WERI-Rb-1 (cell line): ENCODE results near the gene SUSD4.
A peak's percentile ranks its signal among the peaks of the same experiment; 100 is the strongest.

Experiments used
- DNase-seq: peaks from one replicate; pipeline ENCODE4 v3.0.0-alpha.2; 2020
- H3K27ac ChIP-seq: fragments of 250-450 bp; sonication (Bioruptor Pico); 2 replicates; pipeline ENCODE4 v1.5.1; 2020; ENCODE audit warnings: mild to moderate bottlenecking, moderate library complexity
- H3K27me3 ChIP-seq: fragments of 250-450 bp; sonication (Bioruptor Pico); 2 replicates; pipeline ENCODE4 v1.5.1; 2021; ENCODE audit warnings: mild to moderate bottlenecking, low read depth, moderate library complexity; ENCODE audit not compliant: insufficient read depth, severe bottlenecking
- H3K36me3 ChIP-seq: fragments of 250-450 bp; sonication (Bioruptor Pico); 2 replicates; pipeline ENCODE4 v1.5.1; 2020; ENCODE audit warnings: mild to moderate bottlenecking, moderate library complexity
- H3K4me3 ChIP-seq: 2 replicates; pipeline ENCODE4 v1.5.1; 2011; ENCODE audit warnings: low read depth, mild to moderate bottlenecking, control low read depth, low read length
- H3K9me3 ChIP-seq: fragments of 250-450 bp; sonication (Bioruptor Pico); 2 replicates; pipeline ENCODE4 v1.5.1; 2021; ENCODE audit warnings: mild to moderate bottlenecking, moderate library complexity; ENCODE audit not compliant: severe bottlenecking
- TF ChIP-seq, protein P1 (sequence below): IDR thresholded peaks from 2 replicates; pipeline ENCODE4 v1.5.1; 2011; ENCODE audit warnings: low read depth, mild to moderate bottlenecking, control low read depth, inconsistent platforms, low read length

The SUSD4 gene

DNA sequence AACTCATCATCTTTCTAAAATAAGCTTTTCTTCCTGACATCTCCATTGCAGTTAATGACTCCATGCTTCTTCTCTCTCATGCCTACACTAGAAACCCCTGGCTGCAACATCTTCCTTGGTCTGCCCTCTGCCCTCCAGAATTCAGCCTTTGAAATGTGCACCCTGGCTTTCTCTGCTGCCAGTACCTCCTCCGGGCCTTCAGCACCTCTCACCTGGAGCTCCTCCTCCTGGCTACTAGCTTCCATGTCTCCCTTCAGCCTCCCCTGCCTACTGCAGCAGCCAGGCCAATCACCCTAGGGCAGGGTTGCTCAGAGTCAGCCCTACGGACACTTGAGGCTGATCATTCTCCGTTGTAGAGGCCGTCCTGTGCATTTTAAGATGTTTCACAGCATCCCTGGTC lies 18.3 kb downstream of the SUSD4 start:
- DNase-seq = no peak
- Histone ChIP-seq H3K27ac (no peak overlapping the region), H3K4me3 (no peak overlapping the region), H3K27me3 (no peaks in the 10 kb centered on the region), H3K9me3 (no peaks in the 10 kb centered on the region), H3K36me3 (no peaks in the 10 kb centered on the region)
- TF ChIP-seq, protein P1, sequence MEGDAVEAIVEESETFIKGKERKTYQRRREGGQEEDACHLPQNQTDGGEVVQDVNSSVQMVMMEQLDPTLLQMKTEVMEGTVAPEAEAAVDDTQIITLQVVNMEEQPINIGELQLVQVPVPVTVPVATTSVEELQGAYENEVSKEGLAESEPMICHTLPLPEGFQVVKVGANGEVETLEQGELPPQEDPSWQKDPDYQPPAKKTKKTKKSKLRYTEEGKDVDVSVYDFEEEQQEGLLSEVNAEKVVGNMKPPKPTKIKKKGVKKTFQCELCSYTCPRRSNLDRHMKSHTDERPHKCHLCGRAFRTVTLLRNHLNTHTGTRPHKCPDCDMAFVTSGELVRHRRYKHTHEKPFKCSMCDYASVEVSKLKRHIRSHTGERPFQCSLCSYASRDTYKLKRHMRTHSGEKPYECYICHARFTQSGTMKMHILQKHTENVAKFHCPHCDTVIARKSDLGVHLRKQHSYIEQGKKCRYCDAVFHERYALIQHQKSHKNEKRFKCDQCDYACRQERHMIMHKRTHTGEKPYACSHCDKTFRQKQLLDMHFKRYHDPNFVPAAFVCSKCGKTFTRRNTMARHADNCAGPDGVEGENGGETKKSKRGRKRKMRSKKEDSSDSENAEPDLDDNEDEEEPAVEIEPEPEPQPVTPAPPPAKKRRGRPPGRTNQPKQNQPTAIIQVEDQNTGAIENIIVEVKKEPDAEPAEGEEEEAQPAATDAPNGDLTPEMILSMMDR = no peak

DNA sequence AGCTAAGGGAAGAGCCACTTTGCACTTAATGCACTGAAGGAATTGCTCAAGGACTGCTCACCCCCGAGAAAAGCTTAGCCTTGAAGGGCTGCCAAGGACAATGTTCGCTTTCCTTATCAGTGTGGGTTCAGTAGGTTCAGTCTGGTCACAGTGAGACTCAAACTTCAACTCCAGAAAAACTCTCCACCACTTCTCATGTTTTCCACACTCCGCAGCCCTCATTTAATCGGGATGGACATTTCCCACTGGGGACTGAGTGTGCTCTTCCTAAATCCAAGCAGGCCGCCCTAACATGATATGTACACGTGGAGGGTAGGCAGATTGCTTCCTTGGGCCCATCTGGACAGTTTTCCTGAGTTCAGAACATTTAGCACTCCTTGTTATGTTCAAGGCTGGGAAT lies 19.5 kb downstream of the SUSD4 start:
- no peaks in the 10 kb centered on the region for H3K27me3 ChIP-seq
- no peaks in the 10 kb centered on the region for H3K9me3 ChIP-seq
- no peaks in the 10 kb centered on the region for H3K36me3 ChIP-seq
- no peak overlapping the region for H3K4me3 ChIP-seq
- no peak overlapping the region for H3K27ac ChIP-seq
- DNase-seq = no peak
- TF ChIP-seq, protein P1 = no peak

DNA sequence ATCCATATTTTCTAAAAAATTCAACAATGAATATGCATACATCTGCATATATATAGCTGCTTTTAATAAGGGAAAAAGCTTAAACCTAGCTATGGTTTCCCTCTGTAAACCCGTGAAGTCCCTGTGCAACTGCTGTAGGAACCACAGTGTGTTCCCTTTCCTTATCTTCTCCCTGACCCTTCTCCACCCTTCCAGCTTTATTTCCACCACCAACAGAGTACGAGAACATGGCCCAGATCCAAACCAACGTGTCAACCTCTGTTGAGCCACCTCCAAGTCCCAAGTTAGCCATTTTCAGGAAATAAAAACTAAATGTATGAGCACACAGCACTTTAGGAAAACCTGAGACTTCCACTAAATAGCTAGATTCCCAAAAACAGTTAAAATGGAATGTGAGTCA lies 20.3 kb downstream of the SUSD4 start:
- TF ChIP-seq, protein P1 = no peak
- Histone ChIP-seq H3K27me3 (no peaks in the 10 kb centered on the region), H3K36me3 (no peaks in the 10 kb centered on the region), H3K4me3 (no peak overlapping the region), H3K27ac (no peak overlapping the region), H3K9me3 (no peaks in the 10 kb centered on the region)
- no peak for DNase-seq

DNA sequence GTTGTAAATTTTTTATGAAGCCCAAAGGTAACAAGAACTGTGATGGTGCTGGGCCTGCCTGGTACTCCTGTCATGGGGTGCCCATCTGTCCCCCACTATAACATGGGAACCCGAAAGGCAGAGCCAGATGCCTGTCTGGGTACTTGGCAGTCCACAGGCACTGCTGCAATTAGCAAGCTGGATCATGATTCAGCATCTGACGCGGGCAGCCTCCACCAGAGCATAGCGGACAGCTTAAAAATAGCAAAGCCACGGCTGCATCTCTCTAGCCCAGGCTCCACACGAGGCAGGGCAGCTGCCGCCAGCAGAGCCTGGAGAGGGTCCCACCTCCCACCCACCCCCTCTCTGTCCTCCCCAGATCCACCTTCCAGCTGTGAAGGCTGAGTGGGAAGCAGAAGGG lies 22.9 kb downstream of the SUSD4 start:
- no peak overlapping the region for H3K4me3 ChIP-seq
- TF ChIP-seq, protein P1 = no peak
- no peaks in the 10 kb centered on the region for H3K36me3 ChIP-seq
- peak; percentile 34 for DNase-seq
- H3K9me3 ChIP-seq = no peaks in the 10 kb centered on the region
- no peaks in the 10 kb centered on the region for H3K27me3 ChIP-seq
- H3K27ac ChIP-seq = no peak overlapping the region

DNA sequence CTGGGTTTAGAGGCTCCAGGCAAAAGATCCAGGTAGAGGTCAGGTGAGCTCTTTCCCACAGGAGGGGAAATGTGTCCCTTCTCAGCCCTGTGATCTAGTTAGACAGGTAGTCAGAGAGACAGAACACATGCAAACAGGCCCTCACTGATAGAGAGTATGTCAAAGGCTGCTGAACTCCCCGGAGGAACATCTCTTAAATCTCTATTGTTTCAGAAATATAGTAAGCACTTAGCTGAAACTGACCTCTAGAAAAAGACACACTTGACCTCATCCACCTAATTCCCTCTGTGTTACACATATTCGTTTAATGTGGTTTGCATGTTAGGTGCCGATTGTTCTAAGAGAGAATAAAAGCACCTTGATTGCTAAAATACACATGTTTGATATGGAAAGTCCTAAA lies 23.3 kb downstream of the SUSD4 start:
- H3K27ac ChIP-seq = no peak overlapping the region
- H3K36me3 ChIP-seq = no peaks in the 10 kb centered on the region
- no peaks in the 10 kb centered on the region for H3K9me3 ChIP-seq
- TF ChIP-seq, protein P1 = no peak
- H3K4me3 ChIP-seq = no peak overlapping the region
- no peaks in the 10 kb centered on the region for H3K27me3 ChIP-seq
- no peak for DNase-seq

DNA sequence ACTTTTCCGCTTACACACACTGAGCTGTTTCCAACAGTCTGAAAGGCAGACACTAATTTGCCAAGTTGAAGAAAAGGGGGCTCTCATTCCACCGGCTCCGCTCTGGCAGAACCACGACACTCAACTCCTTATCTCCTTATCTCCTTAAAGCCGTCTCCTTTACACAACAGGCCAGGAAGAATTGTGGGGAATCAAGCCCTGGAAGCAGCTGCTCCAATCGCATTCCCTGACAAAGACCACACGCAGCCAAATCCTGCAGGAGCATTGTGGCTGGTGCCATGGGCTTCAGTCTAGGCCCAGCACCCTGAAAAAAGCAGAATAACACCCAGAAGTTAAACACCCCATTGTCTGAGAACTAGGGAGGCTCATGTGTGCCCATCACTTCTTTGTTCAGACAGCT lies 24.1 kb downstream of the SUSD4 start:
- DNase-seq = peak; percentile 12
- no peak overlapping the region for H3K4me3 ChIP-seq
- H3K36me3 ChIP-seq = no peaks in the 10 kb centered on the region
- H3K27me3 ChIP-seq = no peaks in the 10 kb centered on the region
- H3K9me3 ChIP-seq = no peaks in the 10 kb centered on the region
- TF ChIP-seq, protein P1 = no peak
- no peak overlapping the region for H3K27ac ChIP-seq
